Hematopoietic multipotent progenitor cell treated with erythropoietin and hydrocortisone succinate and interleukin-3 and kit ligand, for 6 days (in vitro differentiated cells): ENCODE results near the gene MAPK10.
"Not testable (repeated sequence)": the region's sequence is repeated elsewhere in the genome, so short reads cannot be mapped to it uniquely, and the experiment has no call there.

Experiments used
- DNase-seq: peaks from one replicate; pipeline ENCODE4 v3.0.0-alpha.2; 2015

MAPK10 gene

GRCh38 chr4:86338521-86338920, 21.3 kb downstream of the MAPK10 start:
- no peak for DNase-seq

- no peak for DNase-seq
Observed at GRCh38 chr4:86334020-86334750, 25.7 kb downstream of the MAPK10 start.

DNA sequence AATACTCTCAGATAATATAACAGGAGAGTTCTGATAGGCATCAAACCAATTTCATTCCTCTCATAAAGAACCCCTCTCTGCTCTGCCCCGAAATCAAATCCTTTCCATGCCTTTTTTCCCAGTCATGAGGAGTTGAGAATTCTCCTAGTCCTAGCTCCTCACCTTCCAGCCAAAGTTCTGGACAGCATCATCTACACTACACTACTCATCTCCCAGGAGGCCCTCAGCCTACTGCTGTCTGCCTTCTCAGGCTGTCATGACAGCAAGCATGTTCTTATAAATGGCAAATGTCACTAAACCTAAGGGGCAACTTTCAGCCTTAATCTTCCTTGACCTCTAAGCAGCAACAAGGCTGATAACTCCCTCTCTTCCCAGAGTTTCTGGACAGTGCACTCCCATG, 26.6 kb downstream of the MAPK10 start:
- DNase-seq = no peak

- DNase-seq = peak; percentile 3
Observed at GRCh38 chr4:86330961-86331742, 28.7 kb downstream of the MAPK10 start.

- not testable (repeated sequence) for DNase-seq
Observed at GRCh38 chr4:86330411-86330810, 29.4 kb downstream of the MAPK10 start.

GRCh38 chr4:86329431-86329830, 30.4 kb downstream of the MAPK10 start:
- no peak for DNase-seq

DNA sequence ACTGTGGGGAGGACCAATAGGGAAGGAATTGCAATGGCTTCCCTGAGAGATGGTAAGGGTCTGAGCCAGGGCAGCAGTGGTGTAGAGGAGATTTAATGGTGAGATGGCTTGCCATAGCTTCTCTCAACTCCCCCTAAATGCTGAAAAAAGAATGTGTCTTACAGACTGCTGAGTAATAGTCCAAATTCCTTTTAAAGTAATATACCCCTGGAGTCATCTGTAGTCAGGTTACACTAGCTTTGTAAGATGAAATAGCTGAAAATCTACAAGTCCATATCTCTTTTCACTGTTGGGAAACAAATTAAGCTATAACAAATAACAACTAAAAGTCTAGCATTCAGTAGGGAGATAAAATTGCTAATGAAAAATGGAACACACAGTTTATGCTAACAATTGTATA, 33.5 kb downstream of the MAPK10 start:
- DNase-seq = no peak

GRCh38 chr4:86319390-86319789, 40.5 kb downstream of the MAPK10 start:
- DNase-seq = no peak

DNA sequence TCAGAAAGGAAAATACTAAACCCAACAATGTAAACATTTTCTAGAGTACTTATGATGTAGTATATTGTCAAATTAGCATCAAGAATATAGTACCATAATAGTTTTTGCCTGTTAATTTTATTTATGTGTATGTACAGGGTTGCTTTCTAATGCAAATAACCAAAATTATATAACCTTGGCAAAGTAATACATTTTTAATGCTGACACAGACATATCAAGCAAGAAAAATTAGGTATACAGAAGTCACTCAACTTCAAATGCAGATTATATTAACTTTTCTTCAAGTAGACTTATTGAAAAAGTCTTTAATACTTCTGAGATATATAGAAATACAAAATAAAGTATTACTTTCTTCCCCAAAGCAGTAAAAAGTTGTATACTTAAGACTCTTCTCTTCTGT, 44.3 kb downstream of the MAPK10 start:
- no peak for DNase-seq

- no peak for DNase-seq
Observed at GRCh38 chr4:86313656-86314055, 46.2 kb downstream of the MAPK10 start.

- no peak for DNase-seq
Observed at GRCh38 chr4:86307432-86307831, 52.4 kb downstream of the MAPK10 start.

DNA sequence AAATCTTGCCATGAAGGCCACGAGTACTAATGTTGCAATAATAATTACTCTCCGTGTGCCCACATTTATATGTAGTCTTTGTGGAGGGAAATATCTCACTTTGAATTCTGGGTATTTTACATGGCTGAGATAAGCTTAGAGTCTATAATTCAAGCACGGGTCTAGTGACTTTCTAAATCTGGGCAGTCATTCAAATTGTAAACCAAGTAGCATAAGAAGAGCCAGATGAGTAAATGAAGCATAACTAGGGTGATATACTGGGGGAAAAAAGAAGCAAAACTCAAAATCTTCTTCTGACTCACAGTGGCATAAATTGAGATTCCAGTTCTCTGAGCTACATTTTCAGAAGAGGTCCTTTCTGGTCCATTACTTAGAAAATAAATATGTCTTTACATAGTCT, 53.0 kb downstream of the MAPK10 start:
- no peak for DNase-seq

DNA sequence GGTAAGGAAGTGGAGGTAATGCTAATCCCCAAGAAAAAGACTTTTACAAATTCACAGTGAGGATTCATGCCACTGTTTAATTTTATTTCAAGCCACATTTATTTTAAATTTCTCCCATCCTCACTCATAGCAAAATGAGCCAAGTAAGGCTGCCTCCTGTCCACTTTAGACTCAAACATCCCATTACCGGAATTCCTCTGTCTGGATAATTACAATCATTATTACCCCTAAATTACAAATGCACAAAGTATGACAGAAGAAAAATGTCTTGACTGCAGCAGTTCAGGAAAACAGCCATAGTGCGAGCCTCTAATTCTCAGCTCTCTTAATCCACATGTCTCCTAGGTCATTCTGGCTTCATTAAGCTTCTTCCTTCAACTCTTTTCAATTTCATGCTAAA, 57.0 kb downstream of the MAPK10 start:
- DNase-seq = no peak

- no peak for DNase-seq
Observed at GRCh38 chr4:86302251-86302650, 57.6 kb downstream of the MAPK10 start.

- no peak for DNase-seq
Observed at GRCh38 chr4:86300516-86300915, 59.3 kb downstream of the MAPK10 start.

DNA sequence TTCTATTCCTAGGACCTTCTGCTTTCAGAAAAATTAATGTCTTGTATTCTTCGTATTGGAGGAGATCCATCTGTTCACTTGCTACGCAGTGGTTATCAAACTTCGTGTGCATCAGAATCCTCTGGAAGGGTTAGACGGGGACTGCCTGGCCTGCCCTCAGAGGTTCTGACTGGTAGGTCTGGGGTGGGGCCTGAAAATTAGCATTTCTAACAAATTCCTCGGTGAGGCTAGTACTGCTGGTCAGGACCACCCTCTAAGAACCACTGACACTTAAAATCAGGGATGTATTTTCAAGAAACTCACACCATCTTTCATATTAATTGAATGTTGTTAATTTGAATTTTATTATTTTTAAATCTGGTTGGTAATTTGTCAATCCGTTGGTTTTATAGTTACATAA, 63.0 kb downstream of the MAPK10 start:
- DNase-seq = no peak

DNA sequence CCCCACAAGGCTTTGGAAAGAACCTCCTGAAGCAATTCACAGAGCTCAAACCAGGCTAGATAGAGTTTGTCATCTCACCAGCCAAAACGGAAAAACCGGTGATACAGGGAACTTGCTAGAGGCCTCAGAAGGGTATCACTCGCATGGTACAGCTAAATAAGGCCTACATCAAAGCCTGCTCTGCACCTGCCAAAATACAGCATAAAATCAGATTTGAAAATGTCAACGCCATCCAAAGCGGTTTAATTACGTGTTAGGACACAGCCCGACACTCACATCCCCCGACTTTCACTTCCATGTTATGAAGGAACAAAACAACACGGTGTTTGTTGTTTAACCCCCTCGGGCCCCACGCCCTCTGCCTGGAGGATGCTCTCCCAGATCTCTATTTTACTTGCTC, 65.0 kb downstream of the MAPK10 start:
- no peak for DNase-seq

DNA sequence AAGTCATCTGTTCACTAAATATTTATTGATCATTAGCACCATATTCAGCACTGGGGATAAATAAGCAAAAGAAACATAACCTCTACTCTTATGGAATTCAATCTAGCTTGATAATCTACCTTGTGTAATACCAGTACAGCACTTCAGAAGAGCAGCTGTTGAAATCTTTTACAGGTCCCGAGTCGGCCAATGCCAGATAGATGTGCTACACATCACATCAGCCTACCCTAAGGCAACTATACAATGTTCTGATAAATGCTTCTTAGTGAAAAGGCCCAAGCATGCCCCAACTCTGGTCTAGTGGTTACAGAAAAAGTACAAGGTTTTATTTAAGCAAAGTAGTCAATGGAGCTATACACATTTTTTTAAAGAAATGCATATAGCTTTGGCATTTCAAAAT, 68.7 kb downstream of the MAPK10 start:
- no peak for DNase-seq

DNA sequence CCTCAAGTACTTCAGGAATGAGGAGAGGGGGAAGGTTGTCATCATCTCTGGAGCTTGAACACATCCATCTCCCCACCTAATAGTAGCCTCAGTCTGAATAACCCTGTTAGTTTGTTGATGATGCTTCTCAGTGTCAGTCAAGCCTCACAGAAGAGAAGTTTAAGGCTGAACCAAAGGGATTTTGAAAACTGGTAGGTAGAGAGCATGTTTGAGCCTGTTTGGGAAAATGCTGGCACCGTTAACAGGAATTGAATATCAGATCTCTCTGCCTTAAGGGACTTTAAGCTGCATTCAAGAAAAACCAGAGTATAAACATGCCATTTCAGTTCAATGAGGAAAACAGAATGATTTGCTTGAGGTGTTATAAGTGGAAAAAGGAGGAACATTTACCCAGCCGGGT, 73.1 kb downstream of the MAPK10 start:
- no peak for DNase-seq

- no peak for DNase-seq
Observed at GRCh38 chr4:86283371-86283770, 76.5 kb downstream of the MAPK10 start.

GRCh38 chr4:86280246-86280645, 79.6 kb downstream of the MAPK10 start:
- DNase-seq = no peak

DNA sequence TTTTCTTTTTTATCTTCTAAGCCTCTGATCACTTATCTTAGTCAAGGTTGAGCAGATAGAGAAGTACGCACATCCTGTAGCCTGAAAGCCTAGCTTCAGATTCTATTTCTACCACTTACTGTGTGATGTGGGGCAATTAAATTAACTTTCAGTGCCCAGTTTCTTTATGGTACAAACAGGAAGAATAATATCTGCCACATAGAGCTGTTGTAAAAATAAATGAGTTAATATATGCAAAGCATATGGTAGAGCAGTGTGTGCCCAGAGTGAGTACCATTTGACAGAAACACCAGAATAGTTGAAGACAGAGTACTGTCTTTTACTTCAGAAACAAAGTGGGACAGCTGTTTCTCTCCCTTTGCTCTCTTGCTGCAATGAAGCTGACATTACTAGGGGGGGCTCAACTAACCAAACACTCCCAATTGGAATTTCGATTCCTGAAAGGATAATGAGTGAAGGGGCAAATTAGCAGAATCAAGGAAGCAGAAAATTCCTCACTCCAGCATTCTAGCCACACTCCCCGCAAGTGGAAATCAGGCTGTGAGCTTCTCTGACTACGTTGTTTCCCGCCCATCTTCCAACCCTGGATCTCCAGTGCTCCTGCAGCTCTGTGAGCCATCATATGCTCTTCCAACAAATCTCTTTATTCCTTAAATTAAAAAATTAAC, 80.4 kb downstream of the MAPK10 start:
- no peak for DNase-seq

- no peak for DNase-seq
Observed at GRCh38 chr4:86278126-86278525, 81.7 kb downstream of the MAPK10 start.

GRCh38 chr4:86274642-86275041, 85.2 kb downstream of the MAPK10 start:
- no peak for DNase-seq
